ENCODE data around the gene TIMM50. TPM values are rescaled to one million over a fixed set of nuclear protein-coding genes. Genes with fewer than 3 reads are reported as not detected.
"Not testable (repeated sequence)": the region's sequence is repeated elsewhere in the genome, so short reads cannot be mapped to it uniquely, and the experiment has no call there.

Gene TIMM50
- total RNA-seq, 1 experiment from 2014 or later: 127 TPM

- no peak for DNase-seq (ENCODE audit: low spot score)
These were observed 11.1 kb upstream of the TIMM50 start for GRCh38 chr19:39469567-39469966.

- no peak for DNase-seq (ENCODE audit: low spot score)
These were observed 9.8 kb upstream of the TIMM50 start for GRCh38 chr19:39470724-39471339.

- no peak for DNase-seq (ENCODE audit: low spot score)
These were observed 8.7 kb upstream of the TIMM50 start for GRCh38 chr19:39471756-39472536.

GRCh38 chr19:39472746-39473442 is 7.7 kb upstream of the TIMM50 start:
- no peak for DNase-seq (ENCODE audit: low spot score)

- no peak for DNase-seq (ENCODE audit: low spot score)
These were observed 7.1 kb upstream of the TIMM50 start for GRCh38 chr19:39473443-39473960.

- DNase-seq (ENCODE audit: low spot score): peak; percentile 31
These were observed 6.5 kb upstream of the TIMM50 start for GRCh38 chr19:39474139-39474620.

GRCh38 chr19:39475748-39476147 is 4.9 kb upstream of the TIMM50 start:
- no peak for DNase-seq (ENCODE audit: low spot score)

- DNase-seq (ENCODE audit: low spot score): not testable (repeated sequence)
These were observed 1.3 kb upstream of the TIMM50 start for GRCh38 chr19:39479319-39479801.

- no peak for DNase-seq (ENCODE audit: low spot score)
These were observed 722 bp upstream of the TIMM50 start for GRCh38 chr19:39479916-39480315.

- DNase-seq (ENCODE audit: low spot score): no peak
These were observed 549 bp downstream of the TIMM50 start for GRCh38 chr19:39481229-39481545.

- no peak for DNase-seq (ENCODE audit: low spot score)
These were observed 1.0 kb downstream of the TIMM50 start for GRCh38 chr19:39481676-39482075.

GRCh38 chr19:39483141-39483540 is 2.5 kb downstream of the TIMM50 start:
- no peak for DNase-seq (ENCODE audit: low spot score)

- DNase-seq (ENCODE audit: low spot score): no peak
These were observed 9.1 kb downstream of the TIMM50 start for GRCh38 chr19:39489756-39490155.

- no peak for DNase-seq (ENCODE audit: low spot score)
These were observed 11.6 kb downstream of the TIMM50 start for GRCh38 chr19:39492225-39492624.

- DNase-seq (ENCODE audit: low spot score): no peak
These were observed 12.2 kb downstream of the TIMM50 start for GRCh38 chr19:39492788-39493187.

GRCh38 chr19:39494661-39495060 is 14.0 kb downstream of the TIMM50 start:
- no peak for DNase-seq (ENCODE audit: low spot score)

- DNase-seq (ENCODE audit: low spot score): no peak
These were observed 15.4 kb downstream of the TIMM50 start for GRCh38 chr19:39496063-39496462.

GRCh38 chr19:39497701-39497995 is 17.0 kb downstream of the TIMM50 start:
- no peak for DNase-seq (ENCODE audit: low spot score)

- DNase-seq (ENCODE audit: low spot score): no peak
These were observed 17.6 kb downstream of the TIMM50 start for GRCh38 chr19:39497996-39498797.

- DNase-seq (ENCODE audit: low spot score): no peak
These were observed 18.4 kb downstream of the TIMM50 start, which contains the start of gene DLL3 for GRCh38 chr19:39498798-39499642. Gene DLL3, plus strand, starts transcription at chr19:39498947. Its CDS starts 28 bp downstream, at chr19:39498975.

GRCh38 chr19:39499932-39500331 is 19.3 kb downstream of the TIMM50 start:
- no peak for DNase-seq (ENCODE audit: low spot score)
